SK-N-MC (cell line): Measurements from ENCODE around the gene CALY.

ENCODE experiments used
- EZH2 ChIP-seq: fragments of 200-600 bp; sonication (generic); IDR thresholded peaks from one replicate; pipeline ENCODE4 v1.6.1; 2017; ENCODE audit warnings: antibody characterized with exemption
- FOXP2 ChIP-seq: optimal IDR thresholded peaks from 2 replicates; pipeline ENCODE3; 2011; ENCODE audit warnings: mild to moderate bottlenecking, moderate library complexity; ENCODE audit not compliant: insufficient read depth; ENCODE audit errors: extremely low read length, control extremely low read depth
- POLR2AphosphoS5 ChIP-seq: IDR thresholded peaks from 2 replicates; pipeline ENCODE4 v1.6.1; 2012; ENCODE audit warnings: mild to moderate bottlenecking, low read depth, low read length, borderline replicate concordance

- TF ChIP-seq EZH2 (no peak), POLR2AphosphoS5 (no peak), FOXP2 (no peak)
These were observed 37.0 kb downstream of the CALY start for GRCh38 chr10:133299738-133300137.
